ENCODE results near the gene ARL3. TPM values are rescaled to one million over a fixed set of nuclear protein-coding genes. Genes with fewer than 3 reads are reported as not detected.

The ARL3 gene
- total RNA-seq, 1 experiment from 2014 or later = 20.7 TPM

DNA sequence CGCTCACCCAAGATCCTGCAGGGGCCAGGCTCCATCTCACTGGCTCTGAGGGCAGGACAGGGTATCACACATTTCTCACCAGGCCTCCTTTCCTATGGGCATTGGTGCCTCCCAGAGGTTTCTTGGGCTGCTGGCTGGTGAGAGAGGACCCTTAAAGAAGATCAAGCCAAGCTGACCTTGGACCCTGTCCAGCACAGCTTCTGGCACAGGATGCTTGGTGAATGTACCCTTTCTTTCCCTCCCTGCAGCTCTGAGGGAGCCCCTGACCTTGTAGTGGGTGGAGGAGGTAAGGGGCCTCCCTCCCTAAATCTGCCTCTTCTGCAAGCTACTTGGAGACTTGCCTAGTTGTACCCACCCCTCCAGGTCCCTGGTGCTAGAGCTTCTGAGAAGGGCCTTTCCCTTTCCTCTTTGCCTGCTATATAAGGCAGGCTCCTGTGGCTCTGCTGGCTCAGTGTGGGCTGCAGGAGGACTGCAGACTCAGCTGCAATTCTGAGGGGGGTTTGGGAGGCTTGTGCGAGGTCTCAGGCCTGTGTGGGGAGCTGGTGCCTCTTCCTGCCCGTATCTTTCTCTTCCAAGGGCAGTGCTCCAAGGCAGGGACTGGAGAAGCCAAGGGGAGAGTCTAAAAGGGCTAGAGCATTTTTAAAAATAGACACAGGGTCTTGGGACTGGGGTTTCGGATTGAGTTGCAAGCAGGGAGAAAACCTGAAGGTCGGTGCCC lies 81.6 kb downstream of the ARL3 start:
- ATAC-seq (no peak), DNase-seq (ENCODE audit: low read depth, low spot score) (no peak)
- in situ Hi-C loops (cut with HindIII; ENCODE audit: low pct_unique_long_range_greater_than_20kb, low sequenced_read_pairs) (no loop called here), intact Hi-C loops (cut with micrococcal nuclease; ENCODE audit: unreplicated experiment) (no loop called here)
- Histone ChIP-seq H3K27ac (ENCODE audit: low read length) (no peak overlapping the region), H3K36me3 (ENCODE audit: control insufficient read depth, insufficient read depth, low read length) (no peaks in the 10 kb centered on the region), H3K4me3 (ENCODE audit: low read depth in 2 of 2, low read length in 2 of 2) (no peak overlapping the region), H3K9me3 (ENCODE audit: control insufficient read depth, insufficient read depth, low read depth, low read length) (no peaks in the 10 kb centered on the region), H3K27me3 (ENCODE audit: control insufficient read depth, insufficient read depth, low read length) (no peaks in the 10 kb centered on the region), H3K4me1 (ENCODE audit: control insufficient read depth, insufficient read depth, low read length) (peaks cover 27% of the 10 kb centered on the region)
- no TSS peak for BruUV-seq (replicated peaks)
- ChIA-PET CTCF (interaction anchor here (0.6 to 1.0 kb wide), 2 partner anchors 49 to 139 kb away, joined by 3 to 4 read pairs; no protein-coding TSS in a partner anchor), POLR2A (no interaction called here)
- TF ChIP-seq, protein P1, sequence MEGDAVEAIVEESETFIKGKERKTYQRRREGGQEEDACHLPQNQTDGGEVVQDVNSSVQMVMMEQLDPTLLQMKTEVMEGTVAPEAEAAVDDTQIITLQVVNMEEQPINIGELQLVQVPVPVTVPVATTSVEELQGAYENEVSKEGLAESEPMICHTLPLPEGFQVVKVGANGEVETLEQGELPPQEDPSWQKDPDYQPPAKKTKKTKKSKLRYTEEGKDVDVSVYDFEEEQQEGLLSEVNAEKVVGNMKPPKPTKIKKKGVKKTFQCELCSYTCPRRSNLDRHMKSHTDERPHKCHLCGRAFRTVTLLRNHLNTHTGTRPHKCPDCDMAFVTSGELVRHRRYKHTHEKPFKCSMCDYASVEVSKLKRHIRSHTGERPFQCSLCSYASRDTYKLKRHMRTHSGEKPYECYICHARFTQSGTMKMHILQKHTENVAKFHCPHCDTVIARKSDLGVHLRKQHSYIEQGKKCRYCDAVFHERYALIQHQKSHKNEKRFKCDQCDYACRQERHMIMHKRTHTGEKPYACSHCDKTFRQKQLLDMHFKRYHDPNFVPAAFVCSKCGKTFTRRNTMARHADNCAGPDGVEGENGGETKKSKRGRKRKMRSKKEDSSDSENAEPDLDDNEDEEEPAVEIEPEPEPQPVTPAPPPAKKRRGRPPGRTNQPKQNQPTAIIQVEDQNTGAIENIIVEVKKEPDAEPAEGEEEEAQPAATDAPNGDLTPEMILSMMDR (IDR thresholded peaks at IDR 0.05) = no peak

DNA sequence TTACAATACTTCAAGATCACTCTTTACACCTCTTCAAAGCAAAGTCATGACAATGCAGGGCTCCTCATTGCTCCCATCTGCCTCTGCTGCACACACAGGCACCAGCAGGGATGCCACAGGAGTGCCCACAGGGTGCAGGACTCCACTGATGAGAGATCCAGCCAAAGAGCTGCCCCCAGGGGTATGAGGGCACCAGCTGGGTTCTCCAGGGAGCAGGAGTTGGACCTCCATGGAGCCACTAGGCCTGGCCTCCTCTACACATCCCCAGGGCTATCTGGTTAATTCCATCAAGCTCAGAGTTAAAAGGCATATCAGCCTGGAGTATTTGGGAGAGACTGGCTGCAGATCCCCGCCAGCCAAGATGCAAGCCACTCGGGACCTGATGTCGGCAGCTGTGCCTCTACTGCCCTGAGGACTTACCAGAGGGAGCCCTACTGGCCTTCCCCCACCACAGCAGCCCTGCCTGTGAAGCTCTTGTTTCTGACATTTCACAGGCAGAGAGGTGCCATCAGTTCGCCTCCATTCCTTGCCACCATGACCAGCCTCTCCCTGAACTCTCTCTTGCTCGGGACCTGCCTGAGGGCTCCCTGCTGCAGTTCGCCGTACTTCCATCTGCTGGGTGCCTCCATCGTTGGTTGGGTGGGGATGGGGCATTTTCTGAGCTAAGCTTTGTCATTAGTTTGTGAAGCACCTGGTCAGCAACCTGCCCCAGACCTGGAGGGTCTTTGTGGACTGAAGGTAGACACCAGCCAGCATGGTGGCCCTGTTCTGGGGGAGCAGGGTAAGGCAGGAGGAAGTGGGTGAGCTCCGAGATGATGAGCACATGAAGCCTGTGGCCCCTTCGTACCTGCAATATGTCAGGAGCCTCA lies 82.4 kb downstream of the ARL3 start:
- Histone ChIP-seq H3K36me3 (ENCODE audit: control insufficient read depth, insufficient read depth, low read length) (no peaks in the 10 kb centered on the region), H3K4me1 (ENCODE audit: control insufficient read depth, insufficient read depth, low read length) (peaks cover 35% of the 10 kb centered on the region), H3K27ac (ENCODE audit: low read length) (no peak overlapping the region), H3K4me3 (ENCODE audit: low read depth in 2 of 2, low read length in 2 of 2) (no peak overlapping the region), H3K9me3 (ENCODE audit: control insufficient read depth, insufficient read depth, low read depth, low read length) (no peaks in the 10 kb centered on the region), H3K27me3 (ENCODE audit: control insufficient read depth, insufficient read depth, low read length) (no peaks in the 10 kb centered on the region)
- in situ Hi-C loops (cut with HindIII; ENCODE audit: low pct_unique_long_range_greater_than_20kb, low sequenced_read_pairs) = no loop called here
- CTCF ChIA-PET = interaction anchor here (0.5 to 1.0 kb wide), 4 partner anchors 48 to 1345 kb away, joined by 3 to 5 read pairs (median 4); no protein-coding TSS in a partner anchor
- BruUV-seq (replicated peaks) = no TSS peak
- POLR2A ChIA-PET = interaction anchor here (0.8 kb wide), 1 partner anchor 13 kb away, joined by 4 read pairs; the partner anchor contains the start of gene TRIM8
- DNase-seq (ENCODE audit: low read depth, low spot score) = no peak
- ATAC-seq = no peak
- intact Hi-C loops (cut with micrococcal nuclease; ENCODE audit: unreplicated experiment) = no loop called here
- TF ChIP-seq, protein P1 (IDR thresholded peaks at IDR 0.05) = no peak
- TF ChIP-seq TCF7L2 (IDR thresholded peaks at IDR 0.05; ENCODE audit: low read depth, low read length) = no peak
- TF ChIP-seq, protein P2, sequence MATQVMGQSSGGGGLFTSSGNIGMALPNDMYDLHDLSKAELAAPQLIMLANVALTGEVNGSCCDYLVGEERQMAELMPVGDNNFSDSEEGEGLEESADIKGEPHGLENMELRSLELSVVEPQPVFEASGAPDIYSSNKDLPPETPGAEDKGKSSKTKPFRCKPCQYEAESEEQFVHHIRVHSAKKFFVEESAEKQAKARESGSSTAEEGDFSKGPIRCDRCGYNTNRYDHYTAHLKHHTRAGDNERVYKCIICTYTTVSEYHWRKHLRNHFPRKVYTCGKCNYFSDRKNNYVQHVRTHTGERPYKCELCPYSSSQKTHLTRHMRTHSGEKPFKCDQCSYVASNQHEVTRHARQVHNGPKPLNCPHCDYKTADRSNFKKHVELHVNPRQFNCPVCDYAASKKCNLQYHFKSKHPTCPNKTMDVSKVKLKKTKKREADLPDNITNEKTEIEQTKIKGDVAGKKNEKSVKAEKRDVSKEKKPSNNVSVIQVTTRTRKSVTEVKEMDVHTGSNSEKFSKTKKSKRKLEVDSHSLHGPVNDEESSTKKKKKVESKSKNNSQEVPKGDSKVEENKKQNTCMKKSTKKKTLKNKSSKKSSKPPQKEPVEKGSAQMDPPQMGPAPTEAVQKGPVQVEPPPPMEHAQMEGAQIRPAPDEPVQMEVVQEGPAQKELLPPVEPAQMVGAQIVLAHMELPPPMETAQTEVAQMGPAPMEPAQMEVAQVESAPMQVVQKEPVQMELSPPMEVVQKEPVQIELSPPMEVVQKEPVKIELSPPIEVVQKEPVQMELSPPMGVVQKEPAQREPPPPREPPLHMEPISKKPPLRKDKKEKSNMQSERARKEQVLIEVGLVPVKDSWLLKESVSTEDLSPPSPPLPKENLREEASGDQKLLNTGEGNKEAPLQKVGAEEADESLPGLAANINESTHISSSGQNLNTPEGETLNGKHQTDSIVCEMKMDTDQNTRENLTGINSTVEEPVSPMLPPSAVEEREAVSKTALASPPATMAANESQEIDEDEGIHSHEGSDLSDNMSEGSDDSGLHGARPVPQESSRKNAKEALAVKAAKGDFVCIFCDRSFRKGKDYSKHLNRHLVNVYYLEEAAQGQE (IDR thresholded peaks at IDR 0.05; ENCODE audit: insufficient read depth in 1 of 2, low read depth in 2 of 2, low read length in 1 of 2) = no peak
- TF ChIP-seq SIN3A (IDR thresholded peaks at IDR 0.05; ENCODE audit: borderline replicate concordance, insufficient read depth, low read depth, low read length) = no peak
- TF ChIP-seq POLR2AphosphoS5 (IDR thresholded peaks at IDR 0.05; ENCODE audit: low read depth, low read length) = no peak
